HG02642 (cell line): ENCODE data around the gene GRID1.

ENCODE experiments used
- ATAC-seq: cut with Tn5 transposase; IDR thresholded peaks from one replicate; pipeline ENCODE4 v1.9.1; 2021; ENCODE audit warnings: mild to moderate bottlenecking; ENCODE audit not compliant: unreplicated experiment, poor library complexity

GRID1 gene

DNA sequence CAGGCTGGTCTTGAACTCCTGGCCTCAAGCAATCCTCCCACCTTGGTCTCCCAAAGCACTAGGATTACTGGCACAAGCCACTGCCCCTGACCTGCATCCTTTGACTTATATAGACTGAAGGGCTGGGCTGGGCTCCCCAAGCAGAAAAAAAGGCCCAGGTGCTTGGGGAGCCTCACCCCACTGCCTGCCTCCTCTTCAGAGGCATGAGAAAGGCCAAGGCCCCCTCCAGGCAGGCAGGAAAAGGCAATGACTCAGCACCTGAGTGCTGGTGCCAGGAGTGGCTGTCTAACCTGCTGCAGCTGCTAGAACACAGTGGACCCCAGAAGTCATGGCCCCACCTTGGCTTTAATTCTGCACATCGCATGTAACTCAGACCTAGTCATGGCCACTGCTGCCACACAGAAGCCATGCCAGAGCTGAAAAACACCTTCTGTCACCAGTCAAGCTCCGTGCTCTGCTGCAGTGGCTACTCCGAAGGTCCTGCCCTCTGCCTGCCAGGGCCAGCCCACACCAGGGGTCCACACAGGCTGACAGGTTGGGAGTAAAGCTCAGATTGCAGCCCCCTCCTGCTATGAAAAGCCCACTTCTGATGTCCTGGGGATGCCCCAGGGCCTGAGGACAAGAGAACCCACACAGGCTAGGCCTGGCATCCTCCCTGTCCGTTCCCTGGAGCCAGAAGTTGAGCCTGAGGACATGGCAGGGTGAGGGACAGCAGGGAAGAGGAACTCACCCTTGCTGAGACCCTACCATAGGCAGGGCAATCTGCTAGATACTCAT, 48.5 kb downstream of the GRID1 start:
- no peak for ATAC-seq

DNA sequence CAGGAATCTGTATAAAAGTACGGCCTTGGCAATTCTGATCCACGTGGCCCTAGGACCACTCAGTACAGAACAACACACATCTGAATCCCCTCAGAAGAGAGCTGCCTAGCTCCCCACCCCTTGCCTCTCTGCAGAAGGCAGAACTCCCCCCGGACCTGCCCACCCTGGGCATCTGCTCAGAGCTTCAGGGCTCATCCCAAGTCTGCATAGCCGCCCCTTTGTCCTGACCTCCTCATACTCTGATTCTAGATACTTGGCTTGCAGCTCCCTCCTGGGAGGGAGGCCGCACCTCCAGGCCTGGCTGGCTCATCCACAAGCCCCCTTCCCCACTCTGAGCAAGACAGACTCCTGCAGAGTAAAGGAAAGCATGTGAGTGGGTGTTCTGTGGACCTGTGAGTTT, 49.6 kb downstream of the GRID1 start:
- ATAC-seq: no peak

DNA sequence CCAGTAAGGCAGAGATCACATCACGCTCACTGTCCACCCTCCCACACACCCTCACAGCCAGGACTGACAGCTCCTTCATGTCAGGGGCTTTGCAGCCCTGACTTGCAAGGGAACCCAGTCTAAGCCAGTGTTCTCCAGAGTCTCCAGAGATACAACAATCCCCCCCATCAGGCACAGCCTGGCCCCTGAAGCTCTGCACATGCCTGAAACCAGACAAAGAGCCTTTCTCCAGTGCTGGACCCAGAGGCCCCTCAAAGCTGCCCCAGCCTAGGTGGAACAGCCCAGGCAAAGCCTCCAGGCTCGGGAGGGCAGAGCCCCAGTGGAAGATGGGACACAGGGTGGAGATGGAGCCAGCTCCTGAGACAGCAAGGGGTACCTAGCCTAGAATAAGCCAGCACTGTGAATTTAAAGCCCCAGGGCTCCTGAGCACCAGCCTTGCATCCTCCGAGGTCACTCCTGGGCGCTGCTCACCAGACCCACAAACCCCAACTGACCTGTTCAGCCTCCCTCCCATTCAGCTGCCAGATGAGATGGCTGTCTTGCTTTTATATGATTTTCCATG, 50.2 kb downstream of the GRID1 start:
- no peak for ATAC-seq

DNA sequence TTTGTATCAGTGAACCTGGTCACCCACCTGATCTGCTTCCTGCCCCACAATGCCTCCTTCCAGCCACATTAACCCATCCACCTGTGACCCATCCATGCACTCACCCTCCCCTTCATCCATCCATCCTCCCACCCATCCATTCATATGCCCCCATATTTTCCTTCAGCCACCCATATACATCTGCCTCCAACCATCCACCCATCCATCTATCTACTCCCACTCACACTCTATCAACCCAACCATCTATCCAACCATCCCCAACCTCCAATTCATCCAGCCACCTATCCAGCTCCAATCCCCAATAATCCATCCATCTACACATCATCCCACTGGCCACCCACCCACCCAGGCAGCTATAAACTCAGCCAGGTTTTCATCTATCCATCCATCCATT, 51.0 kb downstream of the GRID1 start:
- no peak for ATAC-seq

DNA sequence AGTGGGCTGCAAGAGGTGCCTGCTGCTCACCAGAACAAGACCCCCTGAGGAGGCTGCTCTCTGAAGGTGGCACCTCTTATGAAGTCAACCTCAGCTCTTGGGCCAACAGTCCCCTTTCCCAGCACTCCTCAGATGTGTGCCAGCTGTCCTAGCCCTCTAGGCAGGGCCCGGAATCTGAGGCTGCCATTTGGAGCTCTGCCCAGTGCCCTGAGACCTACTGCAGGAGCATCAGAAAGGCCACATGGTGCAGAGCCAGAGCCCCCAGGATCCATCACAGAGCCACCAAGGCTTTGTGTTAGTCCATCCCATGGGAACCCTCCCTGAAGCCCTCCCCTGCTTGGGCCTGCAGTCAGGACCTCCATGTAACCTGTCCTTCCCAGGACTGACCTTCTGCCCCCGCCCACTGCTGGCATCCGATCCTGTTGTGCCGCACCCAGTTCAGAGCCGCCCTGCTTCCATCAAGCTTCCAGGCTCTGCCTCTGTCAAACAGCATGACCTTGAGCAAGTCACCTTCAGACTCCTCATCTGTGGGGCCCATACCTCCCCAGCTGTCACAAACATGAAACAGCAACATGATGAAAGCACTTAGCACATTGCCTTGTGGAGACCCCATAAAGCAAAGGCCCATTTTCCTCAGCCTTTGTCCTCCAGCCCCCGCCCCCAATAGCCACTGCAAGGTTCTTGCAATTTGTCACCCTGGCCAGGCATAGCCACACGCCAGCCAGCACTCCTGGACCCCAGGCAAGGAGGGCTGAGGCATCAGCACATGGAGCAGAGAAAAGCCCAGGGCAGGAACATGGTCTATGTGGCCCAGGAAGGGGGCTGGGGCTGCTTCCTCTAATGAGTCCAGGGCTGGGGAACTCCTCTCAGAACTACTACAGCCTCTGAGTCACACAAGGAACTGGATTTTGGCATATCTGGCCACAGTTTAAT, 51.7 kb downstream of the GRID1 start:
- ATAC-seq: no peak

DNA sequence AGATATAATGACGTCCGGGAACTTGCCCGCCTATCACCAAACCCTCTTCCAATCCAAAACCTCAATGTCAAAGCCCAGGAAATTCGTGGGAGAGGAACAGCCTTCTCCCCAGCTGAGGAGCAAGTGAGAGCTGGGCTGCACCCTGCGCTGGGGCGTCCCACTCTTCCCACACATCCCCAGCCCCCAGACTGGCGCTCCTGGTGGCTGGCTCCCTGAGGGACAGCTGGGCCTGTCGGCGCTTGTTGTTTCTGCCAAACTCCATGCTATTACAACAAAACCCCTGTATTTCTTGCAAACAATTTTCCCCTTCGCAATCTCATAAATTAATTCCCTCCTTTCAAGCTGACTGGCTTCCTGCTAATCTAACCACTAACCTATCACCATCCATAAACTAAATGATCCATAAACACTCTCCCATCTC, 53.0 kb downstream of the GRID1 start:
- no peak for ATAC-seq

DNA sequence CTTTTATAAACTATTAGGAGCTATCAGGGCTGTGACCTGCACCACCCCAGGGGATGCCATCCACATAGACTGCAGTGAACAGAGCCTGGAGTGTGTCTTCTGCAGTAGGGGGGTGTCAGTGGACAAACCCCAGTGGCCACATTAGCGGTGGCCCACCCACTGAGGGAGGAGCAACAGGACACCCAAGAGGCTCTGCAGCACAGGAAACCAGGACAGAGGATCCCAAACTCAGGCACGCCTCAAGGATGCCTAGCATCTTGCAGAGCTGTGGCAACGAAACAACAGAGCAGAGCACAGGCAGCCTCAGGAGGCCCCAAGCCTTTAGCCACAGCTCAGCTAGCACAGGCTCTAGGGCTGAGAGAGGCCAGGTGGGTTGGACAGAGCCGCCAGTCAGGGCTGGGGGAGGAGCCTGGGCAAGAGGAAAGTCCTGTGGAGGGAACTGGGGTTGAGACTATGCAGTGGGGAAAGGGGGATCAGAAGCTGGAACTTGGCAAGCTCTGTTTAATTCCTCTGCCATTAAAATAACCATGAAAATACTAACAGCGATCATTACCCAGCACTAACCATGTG, 53.8 kb downstream of the GRID1 start:
- ATAC-seq: no peak

DNA sequence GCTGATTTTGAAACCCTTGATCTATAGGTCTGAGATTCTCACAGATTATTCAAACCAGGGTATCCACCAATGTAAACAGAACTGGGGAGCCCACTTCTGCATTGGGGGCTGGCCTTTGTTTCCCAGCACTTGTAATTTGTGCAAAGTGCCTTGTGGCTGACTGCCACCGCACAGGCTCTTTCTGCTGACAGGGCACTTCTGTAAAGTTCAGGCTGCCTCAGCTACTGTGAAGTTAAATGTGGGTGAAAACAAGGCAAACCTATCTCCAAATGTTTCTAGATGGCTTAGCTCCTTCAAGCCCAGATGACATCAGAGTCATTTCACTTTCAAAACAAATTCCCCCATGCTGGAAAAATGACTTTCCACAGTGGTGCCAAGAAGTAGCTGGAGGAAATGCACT, 54.7 kb downstream of the GRID1 start:
- no peak for ATAC-seq

DNA sequence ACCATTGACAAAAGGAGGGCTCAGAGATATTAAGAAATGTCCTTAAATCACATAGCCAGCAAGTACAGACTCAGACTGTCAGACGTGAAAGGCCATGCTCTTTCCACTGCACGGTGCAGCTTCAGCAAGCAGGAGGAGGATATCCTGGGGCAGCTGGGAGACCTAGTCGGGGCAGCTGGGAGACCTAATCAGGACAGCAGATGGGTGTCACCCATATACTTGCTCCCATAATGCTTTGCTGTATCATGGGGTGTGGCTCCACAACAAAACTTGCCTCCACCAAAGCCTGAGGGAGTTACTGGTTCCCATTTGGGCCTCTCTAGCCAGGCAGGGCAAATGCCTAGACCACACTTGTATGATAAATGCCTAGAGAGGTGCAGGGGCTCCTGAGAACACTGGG, 55.4 kb downstream of the GRID1 start:
- ATAC-seq: no peak

DNA sequence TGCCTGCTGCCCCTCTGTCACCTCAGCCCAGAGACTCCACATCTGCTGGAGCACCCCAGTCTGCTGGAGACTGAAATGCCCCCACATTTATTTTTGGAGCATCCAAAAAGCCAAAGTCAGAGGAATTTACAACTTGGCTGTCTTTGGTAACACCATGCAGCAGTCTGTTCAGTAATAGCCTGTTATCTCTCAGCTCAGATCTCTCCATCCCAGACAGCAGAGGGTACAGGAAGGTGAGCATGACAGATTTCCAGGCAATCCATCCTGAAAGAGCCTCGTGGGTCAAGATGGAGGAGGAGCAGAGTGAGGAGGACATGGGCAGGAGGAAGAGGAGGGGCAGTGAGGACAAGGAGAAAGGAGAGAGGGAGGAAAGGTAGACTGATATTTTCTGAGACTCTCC, 55.9 kb downstream of the GRID1 start:
- ATAC-seq: no peak

DNA sequence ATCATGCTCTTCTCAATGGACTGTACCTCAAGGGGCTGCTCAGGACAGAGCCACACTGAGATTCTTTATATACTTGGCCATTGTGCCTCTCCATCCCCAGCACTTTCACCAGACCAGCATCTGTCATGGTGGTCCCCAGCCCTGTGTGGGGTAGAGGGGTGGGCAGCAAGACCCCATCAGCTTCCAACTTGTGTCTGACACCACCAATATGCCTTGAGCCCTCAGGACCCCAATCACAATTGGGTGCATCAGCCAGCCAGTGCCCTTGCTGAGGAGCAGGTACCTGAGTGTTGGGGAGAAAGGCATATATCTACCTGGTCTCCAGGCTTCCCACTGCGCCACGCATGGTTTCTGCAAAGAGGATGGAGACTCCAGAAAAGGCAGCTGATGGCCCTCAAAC, 56.3 kb downstream of the GRID1 start:
- ATAC-seq: no peak

DNA sequence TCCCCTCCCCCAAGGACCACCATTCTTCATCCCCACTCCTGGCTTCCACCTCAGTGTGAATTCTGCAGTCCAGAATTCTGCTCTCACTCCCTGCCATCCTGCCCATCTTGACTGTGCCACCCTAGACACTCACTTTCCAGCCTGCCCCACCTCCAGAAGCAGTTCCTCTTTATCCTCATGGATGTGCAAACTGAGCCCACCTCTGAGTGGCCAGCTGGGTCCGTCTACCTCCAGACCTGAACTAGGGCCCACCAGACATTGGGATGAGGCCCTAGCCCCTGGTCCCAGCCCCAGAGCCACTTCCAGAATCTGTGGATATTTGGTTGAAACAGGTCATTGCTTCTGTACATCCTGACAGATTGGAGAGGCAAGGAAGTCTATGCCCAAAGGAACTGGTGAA, 58.5 kb downstream of the GRID1 start:
- ATAC-seq: no peak

DNA sequence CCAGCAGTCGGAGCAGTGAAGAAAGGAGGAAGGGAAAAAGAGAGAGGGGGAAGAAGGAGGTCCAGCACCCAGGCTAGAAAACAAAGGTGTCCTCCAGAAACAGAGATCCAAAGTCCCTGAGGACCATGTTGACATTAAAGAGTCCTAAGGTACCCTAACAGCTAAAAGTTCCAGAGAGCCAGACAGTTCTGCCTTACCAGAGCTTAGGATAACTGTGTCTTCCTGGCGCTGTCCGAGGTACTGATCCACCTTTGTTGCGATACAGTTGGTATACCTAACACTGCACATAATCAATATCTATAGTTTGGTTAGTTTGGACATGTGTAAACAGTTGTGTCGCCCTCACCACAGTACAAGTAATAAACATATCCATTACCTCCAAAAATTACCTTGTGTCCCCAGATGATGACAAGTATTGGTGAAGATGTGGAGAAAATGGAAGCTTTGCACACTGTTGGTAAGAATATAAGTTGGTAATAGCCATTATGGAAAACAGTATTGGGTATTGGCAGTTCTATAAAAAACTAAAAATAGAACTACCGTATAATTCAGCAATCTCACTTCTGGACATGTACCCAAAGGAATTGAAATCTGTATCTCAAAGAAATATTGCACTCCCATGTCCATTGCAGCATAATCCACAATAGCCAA, 59.8 kb downstream of the GRID1 start:
- ATAC-seq: no peak

DNA sequence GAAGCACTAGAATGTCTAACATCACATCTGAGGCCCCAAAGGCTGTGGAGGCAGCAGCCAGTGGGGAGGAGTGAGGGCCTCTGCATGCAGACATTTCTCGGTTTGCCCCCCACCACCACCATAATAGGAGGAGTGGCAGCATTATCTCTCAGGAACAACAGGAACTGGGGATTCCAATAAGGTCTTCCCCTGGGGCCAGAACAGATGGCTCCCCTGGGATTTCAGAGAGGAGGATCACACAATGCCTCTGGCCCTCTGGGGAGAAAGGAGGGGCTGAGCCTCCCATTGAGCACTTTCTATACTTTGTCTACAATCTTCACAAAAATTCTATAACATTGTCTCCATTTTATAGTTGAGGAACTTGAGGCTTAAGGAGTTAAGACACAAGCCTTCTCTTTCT, 61.1 kb downstream of the GRID1 start:
- ATAC-seq: no peak

DNA sequence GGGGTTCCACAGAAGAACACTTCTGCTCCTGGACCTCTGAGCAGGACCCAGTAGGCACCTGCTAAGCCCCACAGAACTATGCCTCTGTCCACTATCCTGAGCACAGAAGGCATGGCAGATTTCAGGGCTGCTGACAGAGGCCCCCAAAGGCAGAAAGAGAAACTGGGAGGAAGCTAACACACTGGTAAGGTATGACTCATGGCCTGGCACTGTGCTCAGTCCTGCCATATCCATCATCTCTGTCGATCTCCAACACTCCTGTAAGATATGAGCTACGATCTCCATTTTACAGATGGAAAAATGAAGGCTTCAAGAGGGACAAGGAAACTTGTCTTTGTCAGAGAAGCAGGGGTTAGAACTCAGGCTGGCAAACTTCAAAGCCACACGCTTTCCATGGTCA, 62.2 kb downstream of the GRID1 start:
- no peak for ATAC-seq

DNA sequence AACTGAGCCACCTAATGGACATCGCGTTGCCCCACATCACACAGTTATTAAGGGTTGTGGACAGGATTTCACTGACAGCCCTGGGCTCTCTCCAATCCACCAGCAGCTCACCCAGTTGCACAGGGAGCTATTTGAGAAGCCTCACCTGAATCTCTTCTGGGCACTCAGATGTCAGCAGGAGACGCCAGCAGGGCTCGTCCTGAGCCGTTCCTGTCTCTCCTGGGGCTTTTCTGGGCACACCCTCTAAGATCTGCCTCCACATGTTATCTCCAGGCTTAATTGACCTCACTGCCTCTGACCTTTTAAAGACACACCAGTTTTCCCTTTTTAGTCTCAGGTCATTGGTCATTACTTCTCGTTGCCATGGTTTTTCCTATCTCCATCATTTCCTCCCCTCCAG, 63.0 kb downstream of the GRID1 start:
- no peak for ATAC-seq

DNA sequence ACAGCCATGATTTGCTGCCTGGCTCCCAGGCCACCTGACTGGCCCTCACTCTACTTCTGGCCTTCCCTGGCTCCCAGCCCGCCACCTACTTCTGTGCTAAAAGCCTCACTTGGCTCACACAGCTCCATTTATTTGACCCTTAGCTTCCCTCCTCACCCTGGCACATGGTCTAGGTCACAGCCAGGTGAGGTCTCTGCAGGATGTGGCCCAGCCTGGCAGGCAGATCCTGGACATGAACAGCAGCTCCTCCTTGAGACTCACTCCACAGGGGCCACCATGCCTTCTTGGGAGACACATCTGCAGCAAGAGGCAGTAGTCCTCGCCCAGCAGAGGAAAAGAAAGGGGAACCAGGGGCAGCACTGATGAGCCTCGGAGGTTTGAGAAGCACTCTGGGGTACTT, 64.6 kb downstream of the GRID1 start:
- no peak for ATAC-seq

DNA sequence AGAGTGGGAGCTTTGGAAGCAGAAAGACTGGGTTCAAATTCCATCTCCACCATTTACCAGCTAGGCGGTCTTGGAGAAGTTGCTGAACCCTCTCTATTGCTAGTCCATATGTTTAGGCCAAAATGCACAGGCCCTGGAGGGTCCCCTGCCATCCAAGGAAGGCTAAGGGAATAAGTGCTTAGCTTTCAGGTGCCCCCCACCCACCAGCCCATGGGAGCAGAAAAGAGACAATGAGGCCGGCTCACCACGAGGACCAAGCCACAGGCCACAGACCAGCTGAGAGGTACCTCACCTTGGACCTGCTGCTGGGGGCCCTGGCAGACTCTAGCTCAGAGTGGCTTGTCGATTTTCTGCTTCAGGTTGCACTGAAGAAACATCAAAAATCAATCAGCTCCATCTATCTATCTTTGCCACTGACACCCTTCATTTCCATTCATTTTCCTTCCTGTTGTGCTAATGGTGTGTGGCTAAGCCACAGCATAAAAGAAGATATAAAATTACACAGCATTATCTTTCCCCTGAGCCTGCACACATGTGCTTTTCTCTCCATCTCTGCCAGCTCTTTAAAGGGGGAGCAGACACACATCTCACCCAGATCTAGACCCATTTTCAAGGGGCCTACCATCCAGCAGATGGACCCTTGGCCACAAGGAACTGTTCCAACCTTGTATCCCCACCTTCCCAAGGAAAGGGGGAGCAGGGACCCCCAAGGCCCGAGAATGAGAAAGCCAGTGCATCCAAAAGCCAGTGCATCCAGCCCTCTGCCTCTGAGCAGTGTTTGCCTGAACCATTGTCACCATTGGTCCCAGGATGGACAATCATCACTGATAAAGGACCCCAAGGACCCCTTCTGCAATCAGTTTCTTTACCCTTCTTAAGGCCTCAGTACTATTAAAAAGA, 65.4 kb downstream of the GRID1 start:
- ATAC-seq: no peak

DNA sequence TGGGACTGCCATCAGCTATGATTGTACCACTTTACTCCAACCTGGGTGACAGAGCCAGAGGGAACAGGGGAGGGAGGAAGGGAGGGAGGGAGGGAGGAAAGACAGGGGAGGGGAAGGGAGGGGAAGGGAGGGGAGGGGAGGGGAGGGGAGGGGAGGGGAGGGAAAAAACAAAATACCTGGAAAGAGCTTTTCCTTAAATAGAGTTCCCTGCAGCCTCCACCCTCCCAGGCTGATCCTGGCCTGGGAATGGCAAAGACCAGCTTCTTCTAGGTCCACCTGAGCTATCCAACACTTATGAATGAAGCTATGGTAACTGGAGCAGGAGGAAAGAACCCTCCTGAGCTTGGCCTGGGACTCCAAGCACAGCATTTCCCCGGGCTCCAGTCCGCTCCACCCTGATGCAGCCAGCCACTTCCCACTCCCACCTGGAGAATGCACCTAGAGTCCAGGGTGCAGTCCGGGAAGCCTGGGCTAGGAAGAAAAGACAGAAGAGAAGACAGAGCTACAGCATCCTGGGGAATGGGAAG, 66.1 kb downstream of the GRID1 start:
- ATAC-seq: no peak
